ES-I3 (cell line): ENCODE measurements around the gene MAN1C1.

ENCODE experiments used
- H3K36me3 ChIP-seq: 2 replicates; pipeline ENCODE4 v1.6.1; 2013; ENCODE audit warnings: mild to moderate bottlenecking, low read length, control low read depth, moderate library complexity; ENCODE audit not compliant: insufficient read depth
- H3K4me1 ChIP-seq: 2 replicates; pipeline ENCODE4 v1.6.1; 2013; ENCODE audit warnings: mild to moderate bottlenecking, control low read depth, low read length; ENCODE audit not compliant: insufficient read depth
- H3K9ac ChIP-seq: 2 replicates; pipeline ENCODE4 v1.6.1; 2013; ENCODE audit warnings: low read depth, mild to moderate bottlenecking, low read length, moderate library complexity
- H3K9me3 ChIP-seq: 2 replicates; pipeline ENCODE4 v1.6.1; 2013; ENCODE audit warnings: mild to moderate bottlenecking, low read length, moderate library complexity; ENCODE audit not compliant: control insufficient read depth, insufficient read depth

MAN1C1 gene

DNA sequence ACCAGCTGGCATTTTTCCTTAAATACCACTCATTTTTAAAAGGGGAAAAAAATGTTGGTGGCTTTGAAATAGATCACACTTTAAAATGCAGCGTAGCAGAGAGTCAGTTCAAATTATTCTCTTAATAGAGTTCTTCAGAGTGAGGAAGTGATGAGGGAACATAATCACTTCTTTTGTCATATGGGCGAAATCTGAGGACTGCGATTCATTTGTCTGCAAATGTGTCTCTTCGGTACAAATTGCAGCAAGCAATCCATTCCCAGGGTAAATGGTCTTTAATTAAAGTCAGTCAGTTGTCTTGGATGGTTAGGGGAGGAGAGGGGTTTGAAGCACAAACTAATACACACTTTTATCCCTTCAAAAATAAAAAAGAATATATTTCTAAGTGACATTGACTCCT, 97.4 kb downstream of the MAN1C1 start:
- Histone ChIP-seq H3K9me3 (no peaks in the 10 kb centered on the region), H3K4me1 (peaks cover 12% of the 10 kb centered on the region), H3K36me3 (no peaks in the 10 kb centered on the region; the same call in 1 of the 2 replicates), H3K9ac (no peak overlapping the region)

DNA sequence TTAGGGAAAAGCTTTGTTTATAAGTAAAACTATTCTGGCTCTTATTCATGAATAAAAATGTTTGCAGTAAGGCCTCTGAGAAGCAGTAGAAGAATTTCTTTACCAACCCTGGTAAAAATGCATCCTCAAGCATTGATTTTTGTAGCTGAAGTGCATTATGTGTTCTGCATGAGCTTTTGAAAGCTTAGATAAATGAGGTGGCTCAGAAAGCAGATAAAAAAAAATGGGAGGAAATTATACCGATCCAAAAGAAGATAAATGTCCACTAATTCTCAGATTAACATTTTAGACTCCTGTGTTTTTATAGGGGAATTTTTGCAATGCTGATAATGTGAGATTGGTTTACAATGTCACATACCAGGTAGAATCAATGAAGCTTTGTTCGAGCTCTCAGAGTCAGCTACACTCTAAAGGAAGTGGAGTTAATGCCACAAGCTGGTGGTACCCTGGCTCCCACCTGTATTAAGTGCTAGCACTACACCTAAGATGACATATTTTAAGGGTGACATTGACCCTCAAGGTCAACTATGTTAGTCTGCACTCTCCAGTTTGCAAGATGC, 97.9 kb downstream of the MAN1C1 start:
- Histone ChIP-seq H3K9me3 (no peaks in the 10 kb centered on the region), H3K36me3 (no peaks in the 10 kb centered on the region; the same call in 1 of the 2 replicates), H3K9ac (no peak overlapping the region), H3K4me1 (peaks cover 8% of the 10 kb centered on the region; the same call in 1 of the 2 replicates)

- Histone ChIP-seq H3K4me1 (peaks cover 4% of the 10 kb centered on the region; the same call in 1 of the 2 replicates), H3K9ac (no peak overlapping the region), H3K36me3 (no peaks in the 10 kb centered on the region), H3K9me3 (no peaks in the 10 kb centered on the region)
Observed at GRCh38 chr1:25715888-25716287, 99.3 kb downstream of the MAN1C1 start.

- H3K9me3 ChIP-seq, result no peaks in the 10 kb centered on the region
- H3K36me3 ChIP-seq, result no peaks in the 10 kb centered on the region
- H3K9ac ChIP-seq, result no peak overlapping the region
- H3K4me1 ChIP-seq, result peaks cover under 1% of the 10 kb centered on the region; the same call in 1 of the 2 replicates
Observed at GRCh38 chr1:25716320-25716719, 99.7 kb downstream of the MAN1C1 start.

DNA sequence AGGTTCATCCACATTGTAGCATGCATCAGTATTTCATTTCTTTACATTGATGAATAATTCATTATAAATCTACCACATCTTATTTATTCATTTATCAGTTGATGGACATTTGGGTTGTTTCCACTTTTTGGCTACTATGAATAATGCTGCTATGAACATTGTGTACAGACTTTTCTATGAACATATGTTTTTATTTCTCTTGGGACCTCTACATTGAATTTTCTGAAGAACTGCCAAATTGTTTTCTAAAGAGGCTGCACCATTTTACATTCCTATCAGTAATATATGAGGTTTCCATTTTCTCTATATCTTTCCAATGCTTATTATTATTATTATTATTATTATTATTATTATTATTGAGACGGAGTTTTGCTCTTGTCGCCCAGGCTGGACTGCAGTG, 102.1 kb downstream of the MAN1C1 start:
- Histone ChIP-seq H3K9me3 (no peaks in the 10 kb centered on the region), H3K9ac (no peak overlapping the region), H3K36me3 (no peaks in the 10 kb centered on the region), H3K4me1 (0 out of 2 replicates have a peak, but pooled peaks cover 8% of the 10 kb centered on the region)

DNA sequence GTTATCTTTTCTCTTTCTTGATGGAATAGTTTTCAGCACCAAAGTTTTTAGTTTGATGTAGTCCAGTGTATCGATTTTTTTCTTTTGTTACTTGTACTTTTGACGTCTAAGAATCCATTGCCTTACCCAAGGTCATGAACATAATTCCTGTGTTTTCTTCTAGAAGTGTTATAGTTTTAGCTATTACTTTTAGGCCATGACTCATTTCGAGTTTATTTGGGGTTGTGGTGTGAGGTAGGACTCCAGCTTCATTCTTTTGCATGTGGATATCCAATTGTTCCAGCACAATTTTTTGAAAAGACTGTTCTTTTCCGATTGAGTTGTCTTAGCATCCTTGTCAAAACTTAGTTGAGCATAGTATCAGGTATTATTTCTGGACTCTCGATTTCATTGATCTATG, 104.0 kb downstream of the MAN1C1 start:
- Histone ChIP-seq H3K9ac (no peak overlapping the region), H3K9me3 (no peaks in the 10 kb centered on the region), H3K36me3 (no peaks in the 10 kb centered on the region), H3K4me1 (peaks cover 17% of the 10 kb centered on the region; the same call in 1 of the 2 replicates)

GRCh38 chr1:25723250-25723880, 106.8 kb downstream of the MAN1C1 start:
- Histone ChIP-seq H3K9ac (no peak overlapping the region), H3K36me3 (no peaks in the 10 kb centered on the region), H3K4me1 (peaks cover 24% of the 10 kb centered on the region), H3K9me3 (no peaks in the 10 kb centered on the region)

DNA sequence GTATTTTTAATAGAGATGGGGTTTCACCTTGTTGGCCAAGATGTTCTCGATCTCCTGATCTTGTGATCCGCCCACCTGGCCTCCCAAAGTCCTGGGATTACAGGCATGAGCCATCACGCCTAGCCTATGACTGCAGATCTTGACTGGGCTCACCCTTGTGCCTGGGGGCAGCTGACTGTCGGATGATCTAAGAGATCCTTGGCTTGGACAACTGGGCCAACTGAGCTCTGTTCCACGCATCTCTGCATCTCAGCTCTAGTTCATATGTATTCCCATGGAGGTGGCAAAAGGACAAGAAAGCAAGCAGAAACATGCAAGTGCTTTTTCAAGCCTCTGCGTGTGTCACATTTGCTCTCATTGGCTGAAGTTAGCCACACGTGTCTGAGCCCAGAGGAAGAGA, 107.6 kb downstream of the MAN1C1 start:
- H3K9ac ChIP-seq, result no peak overlapping the region
- peaks cover 24% of the 10 kb centered on the region for H3K4me1 ChIP-seq
- no peaks in the 10 kb centered on the region for H3K9me3 ChIP-seq
- no peaks in the 10 kb centered on the region for H3K36me3 ChIP-seq

GRCh38 chr1:25724966-25725365, 108.4 kb downstream of the MAN1C1 start:
- H3K36me3 ChIP-seq, result no peaks in the 10 kb centered on the region
- H3K4me1 ChIP-seq, result peaks cover 24% of the 10 kb centered on the region
- no peaks in the 10 kb centered on the region for H3K9me3 ChIP-seq
- H3K9ac ChIP-seq, result no peak overlapping the region

- no peak overlapping the region for H3K9ac ChIP-seq
- H3K36me3 ChIP-seq, result no peaks in the 10 kb centered on the region
- no peaks in the 10 kb centered on the region for H3K9me3 ChIP-seq
- H3K4me1 ChIP-seq, result peaks cover 24% of the 10 kb centered on the region
Observed at GRCh38 chr1:25725482-25725881, 108.9 kb downstream of the MAN1C1 start.

DNA sequence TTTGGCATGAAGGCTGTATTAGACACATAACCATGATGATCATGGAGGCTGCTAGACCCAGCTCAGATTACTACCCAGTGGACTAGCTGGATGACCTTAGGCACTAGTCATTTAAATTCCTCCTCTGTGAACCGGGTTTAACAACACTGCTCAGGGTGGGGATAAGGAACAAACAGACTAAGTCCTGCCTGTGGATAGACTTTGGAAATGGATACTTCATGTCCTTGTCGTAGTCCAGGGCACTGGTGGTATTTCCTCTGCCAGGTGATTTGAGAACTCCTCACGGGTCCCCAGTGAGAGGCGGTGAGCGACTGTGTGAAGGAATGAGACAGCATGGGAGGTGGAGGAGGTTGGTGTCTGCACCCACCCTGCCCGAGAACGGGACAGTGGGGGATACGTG, 110.5 kb downstream of the MAN1C1 start:
- no peak overlapping the region for H3K9ac ChIP-seq
- H3K4me1 ChIP-seq, result peaks cover 24% of the 10 kb centered on the region
- H3K9me3 ChIP-seq, result no peaks in the 10 kb centered on the region
- H3K36me3 ChIP-seq, result no peaks in the 10 kb centered on the region

- no peaks in the 10 kb centered on the region for H3K36me3 ChIP-seq
- H3K4me1 ChIP-seq, result peaks cover 24% of the 10 kb centered on the region
- H3K9me3 ChIP-seq, result no peaks in the 10 kb centered on the region
- no peak overlapping the region for H3K9ac ChIP-seq
Observed at GRCh38 chr1:25727635-25728286, 111.2 kb downstream of the MAN1C1 start.

- H3K36me3 ChIP-seq, result no peaks in the 10 kb centered on the region
- peaks cover 20% of the 10 kb centered on the region for H3K4me1 ChIP-seq
- H3K9me3 ChIP-seq, result no peaks in the 10 kb centered on the region
- H3K9ac ChIP-seq, result no peak overlapping the region
Observed at GRCh38 chr1:25728301-25728935, 111.8 kb downstream of the MAN1C1 start.

DNA sequence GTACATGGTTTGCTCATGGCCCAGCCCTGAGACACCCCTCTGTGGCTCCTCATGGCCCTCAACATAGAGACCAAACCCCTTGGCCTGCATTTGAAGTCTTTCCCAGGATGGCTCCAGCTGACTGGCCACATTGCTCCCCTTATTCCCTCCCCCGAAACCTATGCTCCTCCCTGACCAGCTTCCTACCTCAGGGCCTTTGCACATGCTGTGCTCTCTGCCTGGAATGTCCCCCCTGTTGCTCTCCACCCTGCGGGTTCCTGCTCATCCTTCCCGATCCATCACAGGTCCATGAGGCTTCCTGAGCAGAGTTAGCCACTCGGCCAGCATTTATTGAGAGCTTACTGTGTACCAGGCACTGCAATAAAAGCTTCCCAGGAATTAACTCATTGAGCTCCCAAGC, 112.5 kb downstream of the MAN1C1 start:
- Histone ChIP-seq H3K36me3 (no peaks in the 10 kb centered on the region), H3K9ac (no peak overlapping the region), H3K9me3 (no peaks in the 10 kb centered on the region), H3K4me1 (peaks cover 17% of the 10 kb centered on the region)
